ENCODE measurements around the gene PDRG1. TPM values are rescaled to one million over a fixed set of nuclear protein-coding genes. Genes with fewer than 3 reads are reported as not detected.
A peak's percentile ranks its signal among the peaks of the same experiment; 100 is the strongest.

The PDRG1 gene
- polyA plus RNA-seq, 1 of the 3 experiments (the other 2 are of a cell fraction) = 18.9 TPM

DNA sequence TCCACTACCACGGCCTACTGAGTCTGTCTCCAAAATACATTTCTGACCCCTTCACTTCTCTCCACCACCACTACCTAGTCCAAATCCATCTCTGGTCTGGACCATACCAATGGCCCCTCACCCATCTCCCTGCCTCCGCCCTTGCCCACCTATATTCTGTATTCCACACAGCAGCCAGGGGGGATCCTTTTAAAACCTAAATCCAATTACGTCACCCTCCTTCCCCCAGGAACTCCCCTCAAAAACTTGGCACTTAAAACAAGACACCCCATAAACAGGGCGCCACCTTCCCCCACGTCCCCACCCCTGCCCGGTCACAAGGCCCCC, 680 bp downstream of the PDRG1 start:
- Histone ChIP-seq H4K20me1 (ENCODE audit: insufficient read depth) (peaks cover 10% of the 10 kb centered on the region; the same call in 1 of the 2 replicates), H3F3A (replicated peaks; ENCODE audit: insufficient read depth) (no peaks in the 10 kb centered on the region), H3K27me3 (ENCODE audit: insufficient read depth) (no peaks in the 10 kb centered on the region), H3K9me3 (no peaks in the 10 kb centered on the region), H3K4me1 (ENCODE audit: control insufficient read depth in 1 of 2, insufficient read depth in 2 of 2, low read depth in 1 of 2, low read length in 1 of 2) (peaks cover 7 to 12% of the 10 kb centered on the region in 2 experiments; a peak in 3 of 4 replicates), H2AFZ (ENCODE audit: low read depth) (peak overlapping the region; percentile 81; the same call in 1 of the 2 replicates), H3K27ac (ENCODE audit: low read depth in 2 of 2, low read length in 1 of 2) (peak overlapping the region in 1 of 2 experiments; percentile 40; a peak in 1 of 4 replicates), H3K79me2 (ENCODE audit: insufficient read depth) (peaks cover 40% of the 10 kb centered on the region), H3K4me2 (peak overlapping the region; percentile 95), H3K4me3 (ENCODE audit: low read depth in 2 of 2, low read length in 1 of 2) (peak overlapping the region; percentile 88 to 91), H3K9ac (peak overlapping the region; percentile 96), H3K36me3 (replicated peaks in 1 of 2; ENCODE audit: control insufficient read depth in 1 of 2, insufficient read depth in 2 of 2, low read length in 1 of 2) (peaks cover 12 to 28% of the 10 kb centered on the region in 2 experiments), H3K9me2 (no peaks in the 10 kb centered on the region)
- POLR2A ChIA-PET = interaction anchor here (1.4 to 1.8 kb wide), 2 partner anchors 12 to 101 kb away, joined by 4 to 6 read pairs; no protein-coding TSS in a partner anchor
- no peak for DNase-seq
- TF ChIP-seq CTCF (IDR thresholded peaks at IDR 0.05) (no peak), FOXJ3 (CRISPR knock-in tag; IDR thresholded peaks at IDR 0.05) (no peak), MEF2A (IDR thresholded peaks at IDR 0.05; ENCODE audit: borderline replicate concordance, low read depth) (no peak), RAD21 (IDR thresholded peaks at IDR 0.05; ENCODE audit: low read length) (no peak), FOXM1 (IDR thresholded peaks at IDR 0.05; ENCODE audit: low read depth) (no peak), GABPA (IDR thresholded peaks at IDR 0.05; ENCODE audit: low read depth) (no peak), EZH2phosphoT487 (IDR thresholded peaks at IDR 0.05; ENCODE audit: borderline replicate concordance, low read depth) (no peak), MXI1 (IDR thresholded peaks at IDR 0.05; ENCODE audit: low read depth, low read length) (no peak), USF2 (IDR thresholded peaks at IDR 0.05; ENCODE audit: borderline replicate concordance, low read depth, low read length) (no peak), NRF1 (IDR thresholded peaks at IDR 0.05; ENCODE audit: low read depth, low read length) (no peak), RCOR1 (IDR thresholded peaks at IDR 0.05; ENCODE audit: low read length) (no peak), SMC3 (IDR thresholded peaks at IDR 0.05; ENCODE audit: low read depth, low read length) (no peak), YY1 (IDR thresholded peaks at IDR 0.05; ENCODE audit: low read depth) (no peak), RXRA (IDR thresholded peaks at IDR 0.05; ENCODE audit: borderline replicate concordance, low read depth) (no peak), ELF1 (IDR thresholded peaks at IDR 0.05) (no peak)
- TF ChIP-seq, protein P1, sequence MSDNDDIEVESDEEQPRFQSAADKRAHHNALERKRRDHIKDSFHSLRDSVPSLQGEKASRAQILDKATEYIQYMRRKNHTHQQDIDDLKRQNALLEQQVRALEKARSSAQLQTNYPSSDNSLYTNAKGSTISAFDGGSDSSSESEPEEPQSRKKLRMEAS (IDR thresholded peaks at IDR 0.05; ENCODE audit: low read depth) = no peak
- TF ChIP-seq, protein P2, sequence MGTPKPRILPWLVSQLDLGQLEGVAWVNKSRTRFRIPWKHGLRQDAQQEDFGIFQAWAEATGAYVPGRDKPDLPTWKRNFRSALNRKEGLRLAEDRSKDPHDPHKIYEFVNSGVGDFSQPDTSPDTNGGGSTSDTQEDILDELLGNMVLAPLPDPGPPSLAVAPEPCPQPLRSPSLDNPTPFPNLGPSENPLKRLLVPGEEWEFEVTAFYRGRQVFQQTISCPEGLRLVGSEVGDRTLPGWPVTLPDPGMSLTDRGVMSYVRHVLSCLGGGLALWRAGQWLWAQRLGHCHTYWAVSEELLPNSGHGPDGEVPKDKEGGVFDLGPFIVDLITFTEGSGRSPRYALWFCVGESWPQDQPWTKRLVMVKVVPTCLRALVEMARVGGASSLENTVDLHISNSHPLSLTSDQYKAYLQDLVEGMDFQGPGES (IDR thresholded peaks at IDR 0.05; ENCODE audit: low read depth, low read length) = no peak
- CTCF ChIA-PET = interaction anchor here (0.6 to 5.7 kb wide), 28 partner anchors 9 to 267 kb away, joined by 3 to 158 read pairs (median 6); partner anchors contain the start of genes MYLK2 and XKR7
- WGBS (ENCODE audit: low lambda C conversion rate) = 13% methylated on average over 6 of the region's 6 CpGs

All from SK-N-SH (cell line).